Neural crest cell (in vitro differentiated cells): ENCODE data around the gene CYGB. TPM values are rescaled to one million over a fixed set of nuclear protein-coding genes. Genes with fewer than 3 reads are reported as not detected.

ENCODE experiments used
- DNase-seq: peaks from one replicate; pipeline ENCODE4 v3.0.0; 2021; ENCODE audit warnings: low read depth, mixed read lengths, low spot score
- H3K27ac Mint-ChIP-seq: one replicate; pipeline ENCODE4 v1.8.0; 2021; ENCODE audit warnings: mild to moderate bottlenecking, mixed read lengths; ENCODE audit not compliant: unreplicated experiment
- H3K27me3 Mint-ChIP-seq: 2 replicates; pipeline ENCODE4 v1.8.0; 2021; ENCODE audit warnings: low read depth, mild to moderate bottlenecking, mixed read lengths
- H3K36me3 Mint-ChIP-seq: 2 replicates; pipeline ENCODE4 v1.8.0; 2021; ENCODE audit warnings: low read depth, mild to moderate bottlenecking, mixed read lengths
- H3K4me1 Mint-ChIP-seq: 2 replicates; pipeline ENCODE4 v1.8.0; 2021; ENCODE audit warnings: mixed read lengths
- H3K4me3 Mint-ChIP-seq: one replicate; pipeline ENCODE4 v1.8.0; 2021; ENCODE audit warnings: mild to moderate bottlenecking, mixed read lengths
- H3K9me3 Mint-ChIP-seq: 2 replicates; pipeline ENCODE4 v1.8.0; 2021; ENCODE audit warnings: mixed read lengths
- CTCF ChIP-seq: fragments of 200-600 bp; sonication (generic); conservative IDR thresholded peaks from 2 replicates; pipeline ENCODE4 v1.5.0; 2021; ENCODE audit warnings: antibody characterized with exemption, mild to moderate bottlenecking
- total RNA-seq: library from RNA; stranded (reverse); gene quantifications from 2 replicates; pipeline ENCODE4 v1.2.1, GENCODE V29; 2021

The CYGB gene
- total RNA-seq, 1 donor from 2014 or later = 8.7 TPM

- Mint-ChIP-seq H3K36me3 (no peaks in the 10 kb centered on the region), H3K27ac (no peak overlapping the region), H3K4me3 (no peak overlapping the region), H3K4me1 (peaks cover 11% of the 10 kb centered on the region), H3K9me3 (no peaks in the 10 kb centered on the region), H3K27me3 (no peaks in the 10 kb centered on the region)
- no peak for TF ChIP-seq CTCF
- no peak for DNase-seq
Measured at GRCh38 chr17:76477576-76477975, 59.9 kb downstream of the CYGB start.

Other genes starting within 250 kb of the CYGB start
- gene QRICH2, start 229.4 kb downstream of the CYGB start, total RNA-seq = 10.6 and 12.3 TPM in 2 replicates
- 68.4 and 73.6 TPM in 2 replicates for gene PRPSAP1, start 183.8 kb downstream of the CYGB start, total RNA-seq
- 19.5 and 21.1 TPM in 2 replicates for gene SPHK1, start 153.1 kb downstream of the CYGB start, total RNA-seq
- 70.0 and 71.4 TPM in 2 replicates for gene UBE2O, start 84.6 kb downstream of the CYGB start, total RNA-seq
- 0.39 TPM in 1 of 2 replicates, not detected in the other for gene AANAT, start 70.1 kb downstream of the CYGB start, total RNA-seq
- 2.0 and 3.6 TPM in 2 replicates for gene RHBDF2, start 36.3 kb downstream of the CYGB start, total RNA-seq
- 0.41 and 0.75 TPM in 2 replicates for gene PRCD, start 2.3 kb upstream of the CYGB start, total RNA-seq
- 4.5 and 5.1 TPM in 2 replicates for gene ST6GALNAC2, start 48.2 kb upstream of the CYGB start, total RNA-seq
- gene ST6GALNAC1, start 106.0 kb upstream of the CYGB start, total RNA-seq = not detected in 2 replicates
- 46.1 and 54.0 TPM in 2 replicates for gene MXRA7, start 173.3 kb upstream of the CYGB start, total RNA-seq
- 25.1 and 29.0 TPM in 2 replicates for gene JMJD6, start 188.9 kb upstream of the CYGB start, total RNA-seq
- 28.7 and 32.3 TPM in 2 replicates for gene METTL23, start 189.1 kb upstream of the CYGB start, total RNA-seq
- gene SRSF2, start 199.6 kb upstream of the CYGB start, total RNA-seq = 425 and 453 TPM in 2 replicates
- 29.6 and 31.6 TPM in 2 replicates for gene MFSD11, start 200.4 kb upstream of the CYGB start, total RNA-seq